GM12878 (cell line): ENCODE measurements around the gene CD72. TPM values are rescaled to one million over a fixed set of nuclear protein-coding genes. Genes with fewer than 3 reads are reported as not detected.
A peak's percentile ranks its signal among the peaks of the same experiment; 100 is the strongest.

Source experiments
- CBFB ChIP-seq: IDR thresholded peaks from 2 replicates; pipeline ENCODE4 v1.6.1; 2016; ENCODE audit warnings: antibody characterized with exemption, low read depth
- CREM ChIP-seq: IDR thresholded peaks from 2 replicates; pipeline ENCODE4 v1.6.1; 2014; ENCODE audit warnings: antibody characterized with exemption, low read depth
- E2F4 ChIP-seq: IDR thresholded peaks from 2 replicates; pipeline ENCODE4 v1.6.1; 2012; ENCODE audit warnings: low read depth, low read length, improper control_type of control experiment
- EED ChIP-seq: sonication (generic); IDR thresholded peaks from 2 replicates; pipeline ENCODE4 v1.6.1; 2016; ENCODE audit warnings: antibody characterized with exemption, low read depth
- EP300 ChIP-seq, 2 experiments: fragments of 150-350 bp in 1 of 2; IDR thresholded peaks; 2 replicates each; pipeline ENCODE4 v1.6.1; 2011 to 2012; ENCODE audit warnings: low read depth in 2 of 2, low read length in 2 of 2, borderline replicate concordance in 1 of 2, improper control_type of control experiment in 1 of 2, inconsistent platforms in 1 of 2; ENCODE audit not compliant: control insufficient read depth in 1 of 2
- FOXK2 ChIP-seq: fragments of 450-650 bp; IDR thresholded peaks from 2 replicates; pipeline ENCODE4 v1.6.1; 2017; ENCODE audit warnings: mild to moderate bottlenecking, moderate library complexity
- HDAC6 ChIP-seq: fragments of 200-600 bp; sonication (generic); IDR thresholded peaks from one replicate; pipeline ENCODE4 v1.8.0; 2017; ENCODE audit warnings: antibody characterized with exemption; ENCODE audit not compliant: unreplicated experiment
- KLF5 ChIP-seq: fragments of 450-650 bp; IDR thresholded peaks from 2 replicates; pipeline ENCODE4 v1.6.1; 2014; ENCODE audit warnings: mild to moderate bottlenecking; ENCODE audit not compliant: partially characterized antibody
- MEF2B ChIP-seq: fragments of 450-650 bp; IDR thresholded peaks from 2 replicates; pipeline ENCODE4 v1.6.1; 2018; ENCODE audit warnings: mild to moderate bottlenecking, moderate library complexity; ENCODE audit not compliant: partially characterized antibody, poor library complexity, severe bottlenecking
- MTA2 ChIP-seq: fragments of 450-650 bp; IDR thresholded peaks from 2 replicates; pipeline ENCODE4 v1.6.1; 2016; ENCODE audit warnings: low read depth, mild to moderate bottlenecking, moderate library complexity
- NR2C2 ChIP-seq: IDR thresholded peaks from 2 replicates; pipeline ENCODE4 v1.6.1; 2011; ENCODE audit warnings: borderline replicate concordance, low read depth; ENCODE audit not compliant: control insufficient read depth, insufficient read length
- NRF1 ChIP-seq: conservative IDR thresholded peaks from 2 replicates; pipeline ENCODE4 v1.6.1; 2011; ENCODE audit warnings: mild to moderate bottlenecking, low read depth, low read length, improper control_type of control experiment
- RUNX3 ChIP-seq: IDR thresholded peaks from 2 replicates; pipeline ENCODE4 v1.6.1; 2012; ENCODE audit warnings: low read length, inconsistent platforms
- SIN3A ChIP-seq: IDR thresholded peaks from 2 replicates; pipeline ENCODE4 v1.6.1; 2012; ENCODE audit warnings: low read depth, low read length, improper control_type of control experiment
- SMARCA5 ChIP-seq: fragments of 450-650 bp; IDR thresholded peaks from 2 replicates; pipeline ENCODE4 v1.6.1; 2017; ENCODE audit warnings: mild to moderate bottlenecking
- SP1 ChIP-seq: IDR thresholded peaks from one replicate; pipeline ENCODE4 v1.6.1; 2011; ENCODE audit warnings: low read depth, low read length
- TCF12 ChIP-seq: IDR thresholded peaks from 2 replicates; pipeline ENCODE4 v1.6.1; 2011; ENCODE audit warnings: low read depth, mild to moderate bottlenecking, low read length
- ZNF207 ChIP-seq: fragments of 450-650 bp; IDR thresholded peaks from 2 replicates; pipeline ENCODE4 v1.6.1; 2014; ENCODE audit warnings: antibody characterized with exemption, mild to moderate bottlenecking, borderline replicate concordance
- ZNF274 ChIP-seq: IDR thresholded peaks from one replicate; pipeline ENCODE4 v1.8.0; 2011; ENCODE audit not compliant: insufficient read length, insufficient read depth
- ZNF384 ChIP-seq: IDR thresholded peaks from 2 replicates; pipeline ENCODE4 v1.6.1; 2012; ENCODE audit warnings: low read depth, mild to moderate bottlenecking, low read length, improper control_type of control experiment, borderline replicate concordance
- ZNF622 ChIP-seq: fragments of 450-650 bp; IDR thresholded peaks from 2 replicates; pipeline ENCODE4 v1.6.1; 2017; ENCODE audit warnings: mild to moderate bottlenecking, inconsistent platforms
- polyA plus RNA-seq, 11 experiments: library from polyadenylated mRNA; depleted of rRNA in 4 of 11; unstranded in 6 of 11; stranded (reverse) in 5 of 11; fragments of >200 nt; fragmentation: Nextera tagmentation in 4 of 11; fragmentation: Illumina TruSeq in 1 of 11; extraction: Ambion mirVana in 4 of 11; extraction: Trizol in 1 of 11; gene quantifications; 1 replicate in 1 of 11; 2 replicates in 10 of 11; pipeline versions ENCODE4 v1.2.1 to v1.2.3, GENCODE V29; 2011 to 2016; ENCODE audit warnings: inconsistent platforms in 2 of 11, missing spikeins in 2 of 11, low read depth in 1 of 11
- total RNA-seq, 4 experiments: library from RNA; depleted of rRNA in 3 of 4; stranded (reverse); fragments of >200 nt in 3 of 4; fragmentation: Illumina TruSeq in 1 of 4; extraction: Trizol in 1 of 4; gene quantifications; 2 replicates each; pipeline versions ENCODE4 v1.2.1 to v1.2.3, GENCODE V29; 2013 to 2021
- TF ChIP-seq, protein P1 (sequence below): fragments of 450-650 bp; conservative IDR thresholded peaks from 2 replicates; pipeline ENCODE4 v1.6.1; 2017; ENCODE audit warnings: mild to moderate bottlenecking, moderate library complexity
- TF ChIP-seq, protein P2 (sequence below): fragments of 450-650 bp; IDR thresholded peaks from 2 replicates; pipeline ENCODE4 v1.6.1; 2017; ENCODE audit warnings: mild to moderate bottlenecking
- TF ChIP-seq, protein P3 (sequence below): fragments of 450-650 bp; IDR thresholded peaks from 2 replicates; pipeline ENCODE4 v1.6.1; 2017; ENCODE audit warnings: antibody characterized with exemption, mild to moderate bottlenecking, moderate library complexity

CD72 gene
- total and polyA plus RNA-seq, 10 of the 15 experiments (the other 5 are each of a cell fraction or from before 2014, with no cell fraction given), result 2.1 to 14.2 (median 4.4) TPM

DNA sequence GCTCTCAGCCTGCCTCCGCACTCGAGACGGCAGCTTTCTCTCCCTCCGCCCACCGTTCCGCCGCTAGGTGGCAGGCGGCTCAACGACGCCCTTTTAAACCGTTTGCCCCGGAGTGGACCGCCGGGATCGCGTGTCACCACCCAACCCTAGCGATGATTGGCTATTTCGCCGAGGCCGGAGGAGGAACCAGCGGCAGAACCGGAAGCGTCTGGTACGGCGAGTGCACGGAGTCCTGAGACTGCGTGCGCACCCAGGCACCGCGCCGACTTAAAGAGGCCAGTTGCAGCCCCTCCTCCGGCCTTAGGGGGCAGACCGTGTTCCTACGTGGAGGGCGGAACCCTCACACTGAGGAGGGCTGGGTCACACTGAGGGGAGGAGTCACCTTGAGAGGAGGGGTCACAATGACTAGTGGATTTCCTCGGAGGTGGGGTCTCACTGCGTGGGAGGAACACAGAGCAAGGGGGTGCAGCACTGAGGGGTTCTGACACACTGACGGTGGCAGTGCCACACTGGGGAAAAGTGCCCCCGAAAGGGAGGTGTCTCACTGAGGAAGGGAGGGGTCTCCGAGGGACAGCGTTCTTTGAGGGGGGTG is 14.1 kb downstream of the CD72 start (continued):
- TF ChIP-seq SIN3A (peak; percentile 51; the same call in 1 of the 2 replicates), NRF1 (peak; percentile 81), EED (no peak), RUNX3 (no peak), ZNF274 (no peak), FOXK2 (no peak), KLF5 (no peak), NR2C2 (no peak), MTA2 (peak; percentile 41; the same call in 1 of the 2 replicates), MEF2B (peak; percentile 54), ZNF622 (no peak), SMARCA5 (peak; percentile 68; the same call in 1 of the 2 replicates), CBFB (0 out of 2 replicates have a peak, but pooled peaks have one; percentile 35), CREM (peak; percentile 80), E2F4 (no peak), SP1 (peak; percentile 69), HDAC6 (no peak), EP300 (IDR thresholded peaks at IDR 0.05; ENCODE audit: borderline replicate concordance in 1 of 2, control insufficient read depth in 1 of 2, low read depth in 2 of 2, low read length in 2 of 2) (no peak), ZNF384 (no peak), TCF12 (no peak), ZNF207 (no peak; the same call in 1 of the 2 replicates)
- TF ChIP-seq, protein P1, sequence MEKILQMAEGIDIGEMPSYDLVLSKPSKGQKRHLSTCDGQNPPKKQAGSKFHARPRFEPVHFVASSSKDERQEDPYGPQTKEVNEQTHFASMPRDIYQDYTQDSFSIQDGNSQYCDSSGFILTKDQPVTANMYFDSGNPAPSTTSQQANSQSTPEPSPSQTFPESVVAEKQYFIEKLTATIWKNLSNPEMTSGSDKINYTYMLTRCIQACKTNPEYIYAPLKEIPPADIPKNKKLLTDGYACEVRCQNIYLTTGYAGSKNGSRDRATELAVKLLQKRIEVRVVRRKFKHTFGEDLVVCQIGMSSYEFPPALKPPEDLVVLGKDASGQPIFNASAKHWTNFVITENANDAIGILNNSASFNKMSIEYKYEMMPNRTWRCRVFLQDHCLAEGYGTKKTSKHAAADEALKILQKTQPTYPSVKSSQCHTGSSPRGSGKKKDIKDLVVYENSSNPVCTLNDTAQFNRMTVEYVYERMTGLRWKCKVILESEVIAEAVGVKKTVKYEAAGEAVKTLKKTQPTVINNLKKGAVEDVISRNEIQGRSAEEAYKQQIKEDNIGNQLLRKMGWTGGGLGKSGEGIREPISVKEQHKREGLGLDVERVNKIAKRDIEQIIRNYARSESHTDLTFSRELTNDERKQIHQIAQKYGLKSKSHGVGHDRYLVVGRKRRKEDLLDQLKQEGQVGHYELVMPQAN, result 0 out of 2 replicates have a peak, but pooled peaks have one; percentile 22
- TF ChIP-seq, protein P2, sequence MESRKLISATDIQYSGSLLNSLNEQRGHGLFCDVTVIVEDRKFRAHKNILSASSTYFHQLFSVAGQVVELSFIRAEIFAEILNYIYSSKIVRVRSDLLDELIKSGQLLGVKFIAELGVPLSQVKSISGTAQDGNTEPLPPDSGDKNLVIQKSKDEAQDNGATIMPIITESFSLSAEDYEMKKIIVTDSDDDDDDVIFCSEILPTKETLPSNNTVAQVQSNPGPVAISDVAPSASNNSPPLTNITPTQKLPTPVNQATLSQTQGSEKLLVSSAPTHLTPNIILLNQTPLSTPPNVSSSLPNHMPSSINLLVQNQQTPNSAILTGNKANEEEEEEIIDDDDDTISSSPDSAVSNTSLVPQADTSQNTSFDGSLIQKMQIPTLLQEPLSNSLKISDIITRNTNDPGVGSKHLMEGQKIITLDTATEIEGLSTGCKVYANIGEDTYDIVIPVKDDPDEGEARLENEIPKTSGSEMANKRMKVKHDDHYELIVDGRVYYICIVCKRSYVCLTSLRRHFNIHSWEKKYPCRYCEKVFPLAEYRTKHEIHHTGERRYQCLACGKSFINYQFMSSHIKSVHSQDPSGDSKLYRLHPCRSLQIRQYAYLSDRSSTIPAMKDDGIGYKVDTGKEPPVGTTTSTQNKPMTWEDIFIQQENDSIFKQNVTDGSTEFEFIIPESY, result no peak
- TF ChIP-seq, protein P3, sequence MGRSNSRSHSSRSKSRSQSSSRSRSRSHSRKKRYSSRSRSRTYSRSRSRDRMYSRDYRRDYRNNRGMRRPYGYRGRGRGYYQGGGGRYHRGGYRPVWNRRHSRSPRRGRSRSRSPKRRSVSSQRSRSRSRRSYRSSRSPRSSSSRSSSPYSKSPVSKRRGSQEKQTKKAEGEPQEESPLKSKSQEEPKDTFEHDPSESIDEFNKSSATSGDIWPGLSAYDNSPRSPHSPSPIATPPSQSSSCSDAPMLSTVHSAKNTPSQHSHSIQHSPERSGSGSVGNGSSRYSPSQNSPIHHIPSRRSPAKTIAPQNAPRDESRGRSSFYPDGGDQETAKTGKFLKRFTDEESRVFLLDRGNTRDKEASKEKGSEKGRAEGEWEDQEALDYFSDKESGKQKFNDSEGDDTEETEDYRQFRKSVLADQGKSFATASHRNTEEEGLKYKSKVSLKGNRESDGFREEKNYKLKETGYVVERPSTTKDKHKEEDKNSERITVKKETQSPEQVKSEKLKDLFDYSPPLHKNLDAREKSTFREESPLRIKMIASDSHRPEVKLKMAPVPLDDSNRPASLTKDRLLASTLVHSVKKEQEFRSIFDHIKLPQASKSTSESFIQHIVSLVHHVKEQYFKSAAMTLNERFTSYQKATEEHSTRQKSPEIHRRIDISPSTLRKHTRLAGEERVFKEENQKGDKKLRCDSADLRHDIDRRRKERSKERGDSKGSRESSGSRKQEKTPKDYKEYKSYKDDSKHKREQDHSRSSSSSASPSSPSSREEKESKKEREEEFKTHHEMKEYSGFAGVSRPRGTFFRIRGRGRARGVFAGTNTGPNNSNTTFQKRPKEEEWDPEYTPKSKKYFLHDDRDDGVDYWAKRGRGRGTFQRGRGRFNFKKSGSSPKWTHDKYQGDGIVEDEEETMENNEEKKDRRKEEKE, result no peak
